ENCODE data around the gene RETREG2.

DNA sequence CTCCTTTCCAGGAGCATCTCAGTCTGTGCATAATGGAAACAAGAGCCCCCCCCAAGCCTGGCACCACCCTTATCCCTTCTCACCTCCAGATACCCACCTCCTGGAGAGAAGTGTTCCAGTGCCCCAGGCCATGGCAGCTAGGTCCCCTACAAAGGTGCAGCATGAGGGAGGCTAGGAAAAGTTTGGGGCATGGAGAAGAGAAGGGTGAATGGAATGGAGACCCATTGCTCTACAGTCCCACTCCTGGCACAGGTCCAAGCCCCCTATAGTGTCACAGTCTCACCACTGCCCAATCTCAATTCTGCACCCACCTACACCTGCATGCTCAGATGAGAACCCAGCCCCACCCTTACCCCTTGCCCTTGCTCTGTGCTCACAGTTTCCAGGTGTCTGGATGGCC, 9.1 kb upstream of the RETREG2 start:
- TF ChIP-seq CTCF (IDR thresholded peaks at IDR 0.05) (no peak), POLR2AphosphoS5 (IDR thresholded peaks at IDR 0.05; ENCODE audit: insufficient read depth in 1 of 2, low read depth in 1 of 2) (no peak), POLR2A (IDR thresholded peaks at IDR 0.05) (no peak)
